K562 (cell line): ENCODE data around the gene CAPN7. TPM values are rescaled to one million over a fixed set of nuclear protein-coding genes. Genes with fewer than 3 reads are reported as not detected.

Experiments used
- ATAC-seq: fragments of 200-7000 bp; cut with Tn5 transposase; 3 replicates; pipeline ENCODE4 v1.9.1; 2020; ENCODE audit warnings: moderate library complexity
- BruUV-seq: library from RNA; stranded (reverse); fragments of 400-500 nt; replicated peaks from 2 replicates; lab custom pipeline; 2021; lab: Mats Ljungman, UMichigan
- CTCF ChIA-PET: fragments of 300-600 bp; formaldehyde crosslinking; extraction: SDS; loops from one replicate; lab custom pipeline; 2021; ENCODE audit warnings: low intra/inter-chr PET ratio; lab: Yijun Ruan, JAX
- POLR2A ChIA-PET: fragments of 300-600, 350-650 bp; sonication (Branson Sonifier 250); formaldehyde crosslinking; extraction: SDS; loops from one replicate; lab custom pipeline; 2021; ENCODE audit warnings: antibody characterized with exemption, inconsistent platforms; lab: Yijun Ruan, JAX
- DNase-seq, 4 experiments: peaks; one replicate each; pipeline versions ENCODE4 v3.0.0 to v3.0.0-alpha.2; 2011 to 2018; ENCODE audit warnings: low spot score in 3 of 4, mixed read lengths in 3 of 4; ENCODE audit errors: extremely low read depth in 1 of 4
- FAIRE-seq: peaks from 2 replicates; lab custom pipeline; 2011; peaks lifted over from hg19 to GRCh38; lab: Jason Lieb, UNC
- H2AFZ ChIP-seq: 2 replicates; pipeline ENCODE4 v1.6.0; 2011; ENCODE audit warnings: low read depth, low read length, control low read depth, inconsistent platforms
- H3K27ac ChIP-seq: fragments of 200-600 bp; 3 replicates; pipeline ENCODE4 v1.8.0; 2011; ENCODE audit warnings: low read depth, mild to moderate bottlenecking, control low read depth, inconsistent platforms, low read length, moderate library complexity, mixed read lengths; ENCODE audit errors: extremely low read depth
- H3K27me3 ChIP-seq, 2 experiments: fragments of 300-600 bp in 1 of 2; 2 replicates in 1 of 2; 3 replicates in 1 of 2; pipeline versions ENCODE4 v1.6.0 to v1.8.0; 2011; ENCODE audit warnings: inconsistent platforms in 2 of 2, low read length in 2 of 2, mild to moderate bottlenecking in 1 of 2, mixed read lengths in 1 of 2, moderate library complexity in 1 of 2; ENCODE audit not compliant: control insufficient read depth in 2 of 2, insufficient read depth in 2 of 2
- H3K36me3 ChIP-seq: fragments of 300-600 bp; 3 replicates; pipeline ENCODE4 v1.8.0; 2011; ENCODE audit warnings: mild to moderate bottlenecking, low read length, inconsistent platforms; ENCODE audit not compliant: control insufficient read depth, insufficient read depth
- H3K4me1 ChIP-seq, 2 experiments: fragments of 200-600 bp in 1 of 2; replicated peaks in 1 of 2; 2 replicates in 1 of 2; 3 replicates in 1 of 2; pipeline versions ENCODE4 v1.5.1 to v1.8.0; 2011; ENCODE audit warnings: inconsistent platforms in 2 of 2, low read length in 2 of 2, mild to moderate bottlenecking in 1 of 2, mixed read lengths in 1 of 2, moderate library complexity in 1 of 2; ENCODE audit not compliant: control insufficient read depth in 2 of 2, insufficient read depth in 2 of 2
- H3K4me2 ChIP-seq: 2 replicates; pipeline ENCODE4 v1.6.1; 2011; ENCODE audit warnings: low read length, control low read depth, inconsistent platforms, mixed read lengths; ENCODE audit not compliant: insufficient read depth
- H3K4me3 ChIP-seq: fragments of 200-600 bp; sonication (generic), shearing (Covaris generic); 2 replicates; pipeline ENCODE4 v1.5.1; 2016; ENCODE audit warnings: control low read depth, inconsistent platforms
- H3K79me2 ChIP-seq: fragments of 200-600 bp; 3 replicates; pipeline ENCODE4 v1.8.0; 2011; ENCODE audit warnings: low read length, inconsistent platforms; ENCODE audit not compliant: control insufficient read depth, insufficient read depth
- H3K9ac ChIP-seq, 2 experiments: 2 replicates each; pipeline versions ENCODE4 v1.6.0 to v1.6.1; 2011; ENCODE audit warnings: low read depth in 2 of 2, low read length in 2 of 2, control low read depth in 1 of 2, inconsistent platforms in 1 of 2, mild to moderate bottlenecking in 1 of 2, mixed read lengths in 1 of 2; ENCODE audit not compliant: insufficient read depth in 1 of 2
- H3K9me1 ChIP-seq: one replicate; pipeline ENCODE4 v1.6.0; 2011; ENCODE audit warnings: inconsistent platforms, mild to moderate bottlenecking, low read length, moderate library complexity; ENCODE audit not compliant: control insufficient read depth, insufficient read depth
- H3K9me3 ChIP-seq: replicated peaks from 2 replicates; pipeline ENCODE4 v1.5.1; 2011; ENCODE audit warnings: low read depth, low read length, inconsistent platforms; ENCODE audit not compliant: control insufficient read depth, insufficient read depth
- H4K20me1 ChIP-seq: replicated peaks from 2 replicates; pipeline ENCODE4 v1.6.1; 2011; ENCODE audit warnings: low read length, inconsistent platforms, mixed read lengths; ENCODE audit not compliant: control insufficient read depth, insufficient read depth
- DACH1 ChIP-seq: fragments of 450-650 bp; IDR thresholded peaks from 2 replicates; pipeline ENCODE4 v1.6.1; 2018; ENCODE audit not compliant: partially characterized antibody
- MAZ ChIP-seq, 2 experiments: fragments of 450-650 bp in 1 of 2; sonication (generic) in 1 of 2; formaldehyde crosslinking; IDR thresholded peaks in 1 of 2; conservative IDR thresholded peaks in 1 of 2; 2 replicates each; pipeline versions ENCODE4 v1.4.0 to v1.5.0; 2020; ENCODE audit warnings: mild to moderate bottlenecking in 1 of 2, missing genetic modification reagents in 1 of 2
- PHF8 ChIP-seq: fragments of 200-600 bp; sonication (generic); IDR thresholded peaks from 2 replicates; pipeline ENCODE4 v1.6.1; 2012; ENCODE audit warnings: mixed run types, mild to moderate bottlenecking, inconsistent platforms, low read length, moderate library complexity, borderline replicate concordance
- SIX5 ChIP-seq, 2 experiments: IDR thresholded peaks; 2 replicates each; pipeline ENCODE4 v1.6.1; 2011; ENCODE audit warnings: low read length in 2 of 2, borderline replicate concordance in 1 of 2, low read depth in 1 of 2, mild to moderate bottlenecking in 1 of 2, moderate library complexity in 1 of 2; ENCODE audit not compliant: insufficient read depth in 1 of 2
- TRIM28 ChIP-seq: fragments of 450-650 bp; IDR thresholded peaks from 2 replicates; pipeline ENCODE4 v1.6.1; 2017
- ZBTB17 ChIP-seq: fragments of 450-650 bp; formaldehyde crosslinking; IDR thresholded peaks from 2 replicates; pipeline ENCODE4 v1.4.0; 2020; ENCODE audit warnings: mild to moderate bottlenecking
- ZC3H8 ChIP-seq: fragments of 450-650 bp; IDR thresholded peaks from 2 replicates; pipeline ENCODE4 v1.6.1; 2017
- ZNF165 ChIP-seq: fragments of 250-450 bp; sonication (Bioruptor Pico); IDR thresholded peaks from 2 replicates; pipeline ENCODE4 v1.4.0; 2020; ENCODE audit warnings: borderline replicate concordance
- ZNF232 ChIP-seq: sonication (generic); formaldehyde crosslinking; IDR thresholded peaks from 2 replicates; pipeline ENCODE4 v1.8.0; 2022; ENCODE audit warnings: mild to moderate bottlenecking, missing genetic modification reagents
- WGBS: fragments of 100-300 bp; shearing (Covaris generic); methylation state at CpG from one replicate; pipeline ENCODE4 v1.1.6; 2016; ENCODE audit warnings: low coverage, mixed read lengths; ENCODE audit not compliant: insufficient coverage; ENCODE audit errors: missing lambda C conversion rate; 5-methylcytosine and 5-hydroxymethylcytosine counted together
- in situ Hi-C: fragments of 300-500 bp; cut with MboI; formaldehyde crosslinking; loops from 4 replicates; pipeline ENCODE4 v1.15.0; 2018; ENCODE audit warnings: inconsistent platforms, mixed read lengths
- intact Hi-C: fragments of 100-400 bp; cut with micrococcal nuclease; formaldehyde crosslinking; loops from 2 replicates; pipeline ENCODE4 v1.14.2; 2022
- polyA plus RNA-seq, 8 experiments: library from polyadenylated mRNA; depleted of rRNA in 4 of 8; stranded (reverse) in 5 of 8; unstranded in 3 of 8; fragments of >200 nt; fragmentation: Nextera tagmentation in 2 of 8; fragmentation: Illumina TruSeq in 1 of 8; extraction: Ambion mirVana in 2 of 8; extraction: Trizol in 1 of 8; gene quantifications; 2 replicates each; pipeline versions ENCODE4 v1.2.1 to v1.2.3, GENCODE V29; 2011 to 2014; ENCODE audit warnings: inconsistent platforms in 1 of 8, missing spikeins in 1 of 8
- total RNA-seq, 7 experiments: library from RNA; depleted of rRNA in 6 of 7; stranded (reverse); fragments of >200 nt in 6 of 7; fragmentation: Illumina TruSeq in 2 of 7; extraction: Trizol in 2 of 7; gene quantifications; 2 replicates each; pipeline versions ENCODE4 v1.2.1 to v1.2.3, GENCODE V29; 2011 to 2021; ENCODE audit warnings: low replicate concordance in 1 of 7
- TF ChIP-seq, protein P1 (sequence below): fragments of 450-650 bp; formaldehyde crosslinking; IDR thresholded peaks from 2 replicates; pipeline ENCODE4 v1.4.0; 2022; ENCODE audit warnings: mild to moderate bottlenecking, moderate library complexity
- TF ChIP-seq, protein P2 (sequence below): fragments of 150-350 bp; conservative IDR thresholded peaks from 2 replicates; pipeline ENCODE4 v1.6.1; 2014; ENCODE audit warnings: low read length
- TF ChIP-seq, protein P3 (sequence below): sonication (generic); formaldehyde crosslinking; IDR thresholded peaks from 2 replicates; pipeline ENCODE4 v1.8.0; 2022; ENCODE audit warnings: missing genetic modification reagents, mild to moderate bottlenecking, borderline replicate concordance
- TF ChIP-seq, protein P4 (sequence below): conservative IDR thresholded peaks from 2 replicates; pipeline ENCODE4 v1.6.1; 2011; ENCODE audit warnings: low read depth, mild to moderate bottlenecking, low read length; ENCODE audit not compliant: control insufficient read depth
- TF ChIP-seq, protein P5 (sequence below), 3 experiments: fragments of 200-800 bp in 1 of 3; sonication (Bioruptor generic) in 1 of 3; sonication (generic) in 1 of 3; formaldehyde crosslinking in 1 of 3; IDR thresholded peaks; 2 replicates each; pipeline versions ENCODE4 v1.6.1 to v1.8.0; 2016 to 2022; ENCODE audit warnings: mild to moderate bottlenecking in 2 of 3, missing compliant biosample characterization in 2 of 3, missing genetic modification characterization in 2 of 3, missing genetic modification reagents in 1 of 3

The CAPN7 gene
- total and polyA plus RNA-seq, 9 of the 15 experiments (the other 6 are each of a cell fraction or from before 2014, with no cell fraction given), result 6.5 to 42.7 (median 32.7) TPM

DNA sequence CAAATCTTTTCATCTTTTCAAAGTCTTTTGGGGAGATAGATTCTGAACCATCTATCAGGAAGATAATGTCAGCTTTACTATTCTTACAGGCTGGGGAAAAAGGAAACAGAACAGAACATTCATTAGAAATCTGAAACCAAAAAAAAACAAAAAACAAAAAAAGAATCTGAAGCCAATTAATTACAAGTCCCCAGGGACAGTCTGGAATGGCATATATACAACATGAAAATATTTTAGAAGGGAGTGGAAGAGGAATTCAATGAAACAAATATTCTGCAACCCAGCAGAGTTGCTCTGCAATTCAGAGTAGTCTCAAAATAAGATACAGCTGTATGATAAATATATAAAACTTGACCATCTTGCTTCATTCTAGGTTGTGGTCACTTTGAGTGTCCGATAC, 41.7 kb upstream of the CAPN7 start:
- Histone ChIP-seq H3K79me2 (no peaks in the 10 kb centered on the region), H3K27ac (no peak overlapping the region), H3K9me1 (no peaks in the 10 kb centered on the region), H2AFZ (no peak overlapping the region), H4K20me1 (no peaks in the 10 kb centered on the region), H3K36me3 (no peaks in the 10 kb centered on the region), H3K4me3 (no peak overlapping the region), H3K27me3 (peaks cover 5 to 11% of the 10 kb centered on the region in 2 experiments; a peak in 4 of 5 replicates), H3K4me2 (no peak overlapping the region), H3K4me1 (no peaks in the 10 kb centered on the region), H3K9ac (no peak overlapping the region), H3K9me3 (no peaks in the 10 kb centered on the region)
- no peak for ATAC-seq
- 0% methylated on average over 1 of the region's 1 CpG for WGBS
- in situ Hi-C loops, result no loop called here
- no peak for FAIRE-seq
- no TSS peak for BruUV-seq
- CTCF ChIA-PET, result no interaction called here
- intact Hi-C loops, result no loop called here
- no peak for DNase-seq
- POLR2A ChIA-PET, result interaction anchor here (0.6 to 1.2 kb wide), 2 partner anchors 14 to 16 kb away, joined by 3 read pairs; no protein-coding TSS in a partner anchor
- TF ChIP-seq PHF8, result no peak
- TF ChIP-seq MAZ (CRISPR knock-in tag; conservative IDR thresholded peaks at IDR 0.05 in 1 of 2, IDR thresholded peaks at IDR 0.05 in 1 of 2), result no peak
- TF ChIP-seq, protein P1, sequence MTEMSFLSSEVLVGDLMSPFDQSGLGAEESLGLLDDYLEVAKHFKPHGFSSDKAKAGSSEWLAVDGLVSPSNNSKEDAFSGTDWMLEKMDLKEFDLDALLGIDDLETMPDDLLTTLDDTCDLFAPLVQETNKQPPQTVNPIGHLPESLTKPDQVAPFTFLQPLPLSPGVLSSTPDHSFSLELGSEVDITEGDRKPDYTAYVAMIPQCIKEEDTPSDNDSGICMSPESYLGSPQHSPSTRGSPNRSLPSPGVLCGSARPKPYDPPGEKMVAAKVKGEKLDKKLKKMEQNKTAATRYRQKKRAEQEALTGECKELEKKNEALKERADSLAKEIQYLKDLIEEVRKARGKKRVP (CRISPR knock-in tag), result no peak
- TF ChIP-seq, protein P2, sequence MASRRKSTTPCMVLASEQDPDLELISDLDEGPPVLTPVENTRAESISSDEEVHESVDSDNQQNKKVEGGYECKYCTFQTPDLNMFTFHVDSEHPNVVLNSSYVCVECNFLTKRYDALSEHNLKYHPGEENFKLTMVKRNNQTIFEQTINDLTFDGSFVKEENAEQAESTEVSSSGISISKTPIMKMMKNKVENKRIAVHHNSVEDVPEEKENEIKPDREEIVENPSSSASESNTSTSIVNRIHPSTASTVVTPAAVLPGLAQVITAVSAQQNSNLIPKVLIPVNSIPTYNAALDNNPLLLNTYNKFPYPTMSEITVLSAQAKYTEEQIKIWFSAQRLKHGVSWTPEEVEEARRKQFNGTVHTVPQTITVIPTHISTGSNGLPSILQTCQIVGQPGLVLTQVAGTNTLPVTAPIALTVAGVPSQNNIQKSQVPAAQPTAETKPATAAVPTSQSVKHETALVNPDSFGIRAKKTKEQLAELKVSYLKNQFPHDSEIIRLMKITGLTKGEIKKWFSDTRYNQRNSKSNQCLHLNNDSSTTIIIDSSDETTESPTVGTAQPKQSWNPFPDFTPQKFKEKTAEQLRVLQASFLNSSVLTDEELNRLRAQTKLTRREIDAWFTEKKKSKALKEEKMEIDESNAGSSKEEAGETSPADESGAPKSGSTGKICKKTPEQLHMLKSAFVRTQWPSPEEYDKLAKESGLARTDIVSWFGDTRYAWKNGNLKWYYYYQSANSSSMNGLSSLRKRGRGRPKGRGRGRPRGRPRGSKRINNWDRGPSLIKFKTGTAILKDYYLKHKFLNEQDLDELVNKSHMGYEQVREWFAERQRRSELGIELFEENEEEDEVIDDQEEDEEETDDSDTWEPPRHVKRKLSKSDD, result no peak
- TF ChIP-seq ZNF165 (CRISPR knock-in tag), result no peak
- TF ChIP-seq, protein P3, sequence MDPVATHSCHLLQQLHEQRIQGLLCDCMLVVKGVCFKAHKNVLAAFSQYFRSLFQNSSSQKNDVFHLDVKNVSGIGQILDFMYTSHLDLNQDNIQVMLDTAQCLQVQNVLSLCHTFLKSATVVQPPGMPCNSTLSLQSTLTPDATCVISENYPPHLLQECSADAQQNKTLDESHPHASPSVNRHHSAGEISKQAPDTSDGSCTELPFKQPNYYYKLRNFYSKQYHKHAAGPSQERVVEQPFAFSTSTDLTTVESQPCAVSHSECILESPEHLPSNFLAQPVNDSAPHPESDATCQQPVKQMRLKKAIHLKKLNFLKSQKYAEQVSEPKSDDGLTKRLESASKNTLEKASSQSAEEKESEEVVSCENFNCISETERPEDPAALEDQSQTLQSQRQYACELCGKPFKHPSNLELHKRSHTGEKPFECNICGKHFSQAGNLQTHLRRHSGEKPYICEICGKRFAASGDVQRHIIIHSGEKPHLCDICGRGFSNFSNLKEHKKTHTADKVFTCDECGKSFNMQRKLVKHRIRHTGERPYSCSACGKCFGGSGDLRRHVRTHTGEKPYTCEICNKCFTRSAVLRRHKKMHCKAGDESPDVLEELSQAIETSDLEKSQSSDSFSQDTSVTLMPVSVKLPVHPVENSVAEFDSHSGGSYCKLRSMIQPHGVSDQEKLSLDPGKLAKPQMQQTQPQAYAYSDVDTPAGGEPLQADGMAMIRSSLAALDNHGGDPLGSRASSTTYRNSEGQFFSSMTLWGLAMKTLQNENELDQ (CRISPR knock-in tag), result no peak
- no peak for TF ChIP-seq ZNF232
- TF ChIP-seq, protein P4, sequence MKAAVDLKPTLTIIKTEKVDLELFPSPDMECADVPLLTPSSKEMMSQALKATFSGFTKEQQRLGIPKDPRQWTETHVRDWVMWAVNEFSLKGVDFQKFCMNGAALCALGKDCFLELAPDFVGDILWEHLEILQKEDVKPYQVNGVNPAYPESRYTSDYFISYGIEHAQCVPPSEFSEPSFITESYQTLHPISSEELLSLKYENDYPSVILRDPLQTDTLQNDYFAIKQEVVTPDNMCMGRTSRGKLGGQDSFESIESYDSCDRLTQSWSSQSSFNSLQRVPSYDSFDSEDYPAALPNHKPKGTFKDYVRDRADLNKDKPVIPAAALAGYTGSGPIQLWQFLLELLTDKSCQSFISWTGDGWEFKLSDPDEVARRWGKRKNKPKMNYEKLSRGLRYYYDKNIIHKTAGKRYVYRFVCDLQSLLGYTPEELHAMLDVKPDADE, result no peak
- no peak for TF ChIP-seq ZC3H8
- TF ChIP-seq SIX5 (IDR thresholded peaks at IDR 0.05; ENCODE audit: borderline replicate concordance in 1 of 2, insufficient read depth in 1 of 2, low read depth in 1 of 2, low read length in 2 of 2), result no peak
- TF ChIP-seq ZBTB17 (CRISPR knock-in tag), result no peak
- no peak for TF ChIP-seq DACH1
- TF ChIP-seq TRIM28, result no peak
- TF ChIP-seq, protein P5, sequence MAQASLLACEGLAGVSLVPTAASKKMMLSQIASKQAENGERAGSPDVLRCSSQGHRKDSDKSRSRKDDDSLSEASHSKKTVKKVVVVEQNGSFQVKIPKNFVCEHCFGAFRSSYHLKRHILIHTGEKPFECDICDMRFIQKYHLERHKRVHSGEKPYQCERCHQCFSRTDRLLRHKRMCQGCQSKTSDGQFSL (CRISPR knock-in tag; IDR thresholded peaks at IDR 0.05), result no peak
- TF ChIP-seq, protein P5 (tag; IDR thresholded peaks at IDR 0.05), result no peak
